ENCODE results near the gene SPATA31A7. TPM values are rescaled to one million over a fixed set of nuclear protein-coding genes. Genes with fewer than 3 reads are reported as not detected.
"Not testable (repeated sequence)": the region's sequence is repeated elsewhere in the genome, so short reads cannot be mapped to it uniquely, and the experiment has no call there.

Gene SPATA31A7
- not detected for total RNA-seq

- CTCF ChIA-PET; DNase-seq; H3K9me3 Mint-ChIP-seq (ENCODE audit: low read depth); H3K27ac Mint-ChIP-seq; H3K4me1 Mint-ChIP-seq; H3K4me3 Mint-ChIP-seq; H3K27me3 Mint-ChIP-seq; H3K36me3 Mint-ChIP-seq; ATAC-seq: not testable (repeated sequence)
These were observed at the start of gene SPATA31A7 for GRCh38 chr9:61189736-61190135. Gene SPATA31A7 (plus strand): TSS chr9:61190036. CDS start chr9:61190065, 29 bp downstream.

- H3K27me3 Mint-ChIP-seq; ATAC-seq; H3K4me1 Mint-ChIP-seq; H3K36me3 Mint-ChIP-seq; H3K4me3 Mint-ChIP-seq; H3K9me3 Mint-ChIP-seq (ENCODE audit: low read depth); H3K27ac Mint-ChIP-seq; DNase-seq; CTCF ChIA-PET: not testable (repeated sequence)
These were observed 36.6 kb downstream of the SPATA31A7 start for GRCh38 chr9:61226438-61226837.
